GM23248 (cell line): ENCODE measurements around the gene ZNF165. TPM values are rescaled to one million over a fixed set of nuclear protein-coding genes. Genes with fewer than 3 reads are reported as not detected.

Experiments
- DNase-seq: peaks from one replicate; pipeline ENCODE4 v3.0.0-alpha.2; 2015
- H2AFZ ChIP-seq: fragments of 200-600 bp; sonication (generic); 2 replicates; pipeline ENCODE4 v1.6.1; 2016; ENCODE audit warnings: antibody characterized with exemption
- H3F3A ChIP-seq: fragments of 200-600 bp; sonication (generic); 2 replicates; pipeline ENCODE4 v1.6.1; 2016; ENCODE audit warnings: mild to moderate bottlenecking, antibody characterized with exemption, mixed run types; ENCODE audit not compliant: insufficient read depth
- H3K27ac ChIP-seq: fragments of 200-600 bp; sonication (generic); 2 replicates; pipeline ENCODE4 v1.5.1; 2016; ENCODE audit warnings: mild to moderate bottlenecking
- H3K27me3 ChIP-seq: fragments of 200-600 bp; sonication (generic); replicated peaks from 2 replicates; pipeline ENCODE4 v1.6.1; 2016; ENCODE audit warnings: mild to moderate bottlenecking; ENCODE audit not compliant: insufficient read depth
- H3K36me3 ChIP-seq: fragments of 200-600 bp; sonication (generic); 2 replicates; pipeline ENCODE4 v1.6.1; 2016; ENCODE audit warnings: low read depth, mild to moderate bottlenecking
- H3K4me1 ChIP-seq: fragments of 200-600 bp; sonication (generic); 2 replicates; pipeline ENCODE4 v1.6.1; 2016; ENCODE audit warnings: mild to moderate bottlenecking; ENCODE audit not compliant: insufficient read depth
- H3K4me2 ChIP-seq: fragments of 200-600 bp; sonication (generic); one replicate; pipeline ENCODE4 v1.6.1; 2016; ENCODE audit warnings: mild to moderate bottlenecking; ENCODE audit not compliant: unreplicated experiment
- H3K4me3 ChIP-seq: fragments of 200-600 bp; sonication (generic); 2 replicates; pipeline ENCODE4 v1.5.1; 2016; ENCODE audit warnings: mild to moderate bottlenecking
- H3K79me2 ChIP-seq: fragments of 200-600 bp; sonication (generic); 2 replicates; pipeline ENCODE4 v1.6.1; 2016; ENCODE audit warnings: mild to moderate bottlenecking; ENCODE audit not compliant: insufficient read depth
- H3K9ac ChIP-seq: fragments of 200-600 bp; sonication (generic); 2 replicates; pipeline ENCODE4 v1.6.1; 2016; ENCODE audit warnings: mild to moderate bottlenecking
- H3K9me2 ChIP-seq: fragments of 200-600 bp; sonication (generic); 2 replicates; pipeline ENCODE4 v1.6.1; 2016; ENCODE audit warnings: mixed run types, mild to moderate bottlenecking, moderate library complexity; ENCODE audit not compliant: insufficient read depth
- H3K9me3 ChIP-seq: fragments of 200-600 bp; sonication (generic); one replicate; pipeline ENCODE4 v1.6.1; 2017; ENCODE audit warnings: low read depth
- H4K20me1 ChIP-seq: fragments of 200-600 bp; sonication (generic); 2 replicates; pipeline ENCODE4 v1.6.0; 2016; ENCODE audit not compliant: insufficient read depth
- EZH2 ChIP-seq: fragments of 200-600 bp; sonication (generic); IDR thresholded peaks from 2 replicates; pipeline ENCODE4 v1.6.1; 2018; ENCODE audit warnings: antibody characterized with exemption, mild to moderate bottlenecking; ENCODE audit not compliant: insufficient read depth, poor library complexity, severe bottlenecking
- EZH2phosphoT487 ChIP-seq: fragments of 200-600 bp; sonication (generic); IDR thresholded peaks from 2 replicates; pipeline ENCODE4 v1.6.1; 2018; ENCODE audit warnings: antibody characterized with exemption, moderate library complexity, mild to moderate bottlenecking, low read depth; ENCODE audit not compliant: insufficient read depth
- WGBS, 2 experiments: methylation state at CpG; one replicate each; pipeline ENCODE4 v1.1.6; 2015 to 2017; ENCODE audit warnings: low lambda C conversion rate in 2 of 2, low coverage in 1 of 2; ENCODE audit errors: missing lambda C conversion rate in 2 of 2; 5-methylcytosine and 5-hydroxymethylcytosine counted together
- in situ Hi-C: fragments of 300-500 bp; cut with MboI; formaldehyde crosslinking; loops from 2 replicates; pipeline ENCODE4 v1.15.0; 2020
- polyA plus RNA-seq: library from polyadenylated mRNA; unstranded; fragments of >200 nt; fragmentation: Nextera tagmentation; extraction: Ambion mirVana; gene quantifications from 2 replicates; pipeline ENCODE4 v1.2.1, GENCODE V29; 2016
- total RNA-seq: library from RNA; depleted of rRNA; stranded (reverse); fragments of >200 nt; shearing (Covaris generic); gene quantifications from 2 replicates; pipeline ENCODE4 v1.2.3, GENCODE V29; 2014; rRNA removed

The ZNF165 gene
- total and polyA plus RNA-seq, 2 experiments from 2014 or later: 0.41 to 0.86 TPM

DNA sequence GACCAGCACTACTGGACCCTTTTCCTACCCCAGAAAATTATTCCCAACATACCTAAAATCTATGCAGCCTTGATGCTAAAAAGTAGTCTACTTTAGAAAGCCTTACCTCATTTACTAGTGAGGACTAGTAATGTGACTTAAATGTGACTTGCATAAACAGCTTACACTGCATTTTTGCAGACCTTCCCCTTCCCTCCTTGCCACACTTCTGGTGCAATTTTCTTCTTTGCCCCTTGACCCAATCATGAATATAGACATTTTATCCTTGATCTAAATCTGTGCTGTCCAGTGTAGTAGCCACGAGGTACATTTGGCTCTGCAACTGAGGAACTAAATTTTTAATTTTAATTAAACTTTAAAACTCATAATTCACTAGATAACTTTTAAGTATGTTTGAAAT lies 54.3 kb downstream of the ZNF165 start:
- Histone ChIP-seq H3K27me3 (no peaks in the 10 kb centered on the region), H3F3A (peaks cover 13% of the 10 kb centered on the region; the same call in 1 of the 2 replicates), H3K9me2 (no peaks in the 10 kb centered on the region), H2AFZ (no peak overlapping the region), H3K4me3 (no peak overlapping the region), H4K20me1 (no peaks in the 10 kb centered on the region), H3K27ac (no peak overlapping the region), H3K79me2 (peaks cover 82% of the 10 kb centered on the region), H3K4me1 (peaks cover 15% of the 10 kb centered on the region), H3K36me3 (no peaks in the 10 kb centered on the region; the same call in 1 of the 2 replicates), H3K9me3 (no peaks in the 10 kb centered on the region), H3K4me2 (no peak overlapping the region), H3K9ac (no peak overlapping the region)
- in situ Hi-C loops: no loop called here
- no peak for DNase-seq
- no peak for TF ChIP-seq EZH2
- TF ChIP-seq EZH2phosphoT487: no peak
- WGBS, 2 experiments: 98 to 100% methylated on average over 1 of the region's 1 CpG

DNA sequence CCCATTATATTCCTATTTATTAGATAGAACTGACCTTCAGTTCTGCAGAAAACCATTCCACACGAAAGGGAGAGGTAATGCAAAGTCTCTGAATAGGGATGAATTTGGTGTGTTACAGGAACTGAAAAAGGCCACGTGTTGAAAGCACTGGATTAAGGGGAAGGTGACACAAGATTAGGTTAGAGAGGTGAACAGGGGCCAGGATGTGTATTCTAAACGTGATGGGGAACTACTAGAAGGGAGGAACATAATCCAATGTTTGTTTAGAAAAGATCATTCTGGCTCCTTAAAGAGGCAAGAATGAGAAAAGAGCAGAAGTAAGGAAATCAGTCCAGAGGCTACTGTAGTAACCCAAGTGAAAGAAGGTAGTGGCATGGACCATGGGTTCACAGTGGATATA lies 55.0 kb downstream of the ZNF165 start:
- Histone ChIP-seq H3K4me1 (peaks cover 15% of the 10 kb centered on the region), H3K9me2 (no peaks in the 10 kb centered on the region), H3K9me3 (no peaks in the 10 kb centered on the region), H3K4me2 (peak overlapping the region; percentile 92), H4K20me1 (no peaks in the 10 kb centered on the region), H3K9ac (peak overlapping the region; percentile 95), H3F3A (peaks cover 13% of the 10 kb centered on the region; the same call in 1 of the 2 replicates), H3K27ac (no peak overlapping the region), H3K79me2 (peaks cover 75% of the 10 kb centered on the region), H3K36me3 (no peaks in the 10 kb centered on the region; the same call in 1 of the 2 replicates), H3K4me3 (peak overlapping the region; percentile 99), H2AFZ (peak overlapping the region; percentile 100), H3K27me3 (no peaks in the 10 kb centered on the region)
- no peak for DNase-seq
- TF ChIP-seq EZH2phosphoT487: no peak
- TF ChIP-seq EZH2: no peak
- WGBS, 2 experiments: 4 to 8% methylated on average over 3 of the region's 3 CpGs
- in situ Hi-C loops: no loop called here

DNA sequence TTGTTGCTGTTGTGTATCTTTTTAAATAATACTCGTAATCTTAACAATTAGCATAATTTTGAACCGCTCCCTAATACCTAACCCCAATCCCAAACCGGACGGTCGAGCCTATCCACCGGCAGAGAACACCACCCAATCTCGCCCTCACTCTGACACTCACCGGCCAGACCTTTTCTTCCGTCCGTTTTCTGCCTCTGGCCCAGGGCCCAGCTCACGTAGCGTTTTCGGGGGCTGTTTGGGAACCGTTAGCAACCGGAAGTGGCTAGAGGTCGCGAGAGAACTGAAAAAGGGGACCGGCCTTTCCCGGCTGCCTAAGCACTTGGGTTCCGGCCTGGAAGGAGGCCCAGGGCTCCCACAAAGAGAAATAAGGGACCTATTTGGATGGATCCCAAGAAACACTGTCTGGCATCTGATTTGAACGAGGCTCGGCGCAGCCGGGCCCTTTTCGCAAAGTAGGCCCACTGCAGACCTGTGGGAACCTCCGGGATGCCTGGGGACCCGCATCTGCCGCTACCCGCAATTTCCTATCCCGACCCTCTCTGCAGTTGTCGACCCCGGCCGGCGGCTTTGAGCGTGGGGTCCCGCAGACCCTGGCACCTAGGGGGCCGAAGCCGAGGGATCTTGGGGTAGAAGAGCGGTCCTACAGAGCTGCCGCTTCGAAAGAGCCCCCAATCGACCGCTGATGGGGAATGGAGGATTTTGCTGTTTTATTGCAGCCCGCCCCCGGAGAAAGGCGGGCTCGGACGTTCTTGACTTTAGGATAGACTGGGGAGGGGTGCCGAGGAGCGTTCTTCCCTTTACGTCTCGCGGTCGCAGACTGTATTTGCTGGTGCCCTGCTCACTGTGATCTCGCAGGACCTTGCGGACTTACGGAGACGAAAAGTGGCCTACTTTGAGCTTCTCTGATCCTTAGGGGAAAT lies 56.5 kb downstream of the ZNF165 start:
- peak; percentile 98 for DNase-seq
- Histone ChIP-seq H3K79me2 (peaks cover 62% of the 10 kb centered on the region), H3K27me3 (no peaks in the 10 kb centered on the region), H2AFZ (peak overlapping the region; percentile 100), H3K9me3 (no peaks in the 10 kb centered on the region), H3K27ac (peak overlapping the region; percentile 84), H3K4me3 (peak overlapping the region; percentile 99), H3K4me1 (peaks cover 15% of the 10 kb centered on the region), H3K9me2 (no peaks in the 10 kb centered on the region), H4K20me1 (no peaks in the 10 kb centered on the region), H3K36me3 (no peaks in the 10 kb centered on the region; the same call in 1 of the 2 replicates), H3K9ac (peak overlapping the region; percentile 95), H3K4me2 (peak overlapping the region; percentile 92), H3F3A (peaks cover 13% of the 10 kb centered on the region; the same call in 1 of the 2 replicates)
- WGBS, 2 experiments: 0 to 1% methylated on average over 56 to 58 of the region's 58 CpGs
- TF ChIP-seq EZH2 (no peak), EZH2phosphoT487 (no peak)
- in situ Hi-C loops: no loop called here

DNA sequence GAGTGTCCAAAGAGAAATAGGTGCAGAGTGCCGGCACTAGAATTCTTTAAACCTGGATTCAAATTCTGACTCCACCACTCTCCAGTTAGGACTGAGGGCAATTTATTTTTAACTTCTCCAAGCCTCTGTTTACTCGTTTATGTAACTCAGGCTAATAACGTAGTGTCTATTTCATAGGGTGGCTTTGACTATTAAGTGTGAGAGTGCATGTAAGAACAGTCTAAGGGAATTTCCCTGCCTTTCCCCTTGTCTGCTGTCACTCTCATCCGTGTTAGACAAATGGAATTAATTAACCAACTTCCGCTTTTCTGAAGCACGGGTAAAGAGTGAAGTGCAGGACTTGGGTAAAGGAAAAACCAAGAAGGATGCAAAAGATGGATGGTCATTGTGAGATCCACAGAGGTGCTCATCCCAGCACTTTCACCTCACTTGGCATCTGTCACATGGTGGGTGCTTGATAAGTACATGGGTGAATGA lies 57.2 kb downstream of the ZNF165 start:
- Histone ChIP-seq H3K4me3 (peak overlapping the region; percentile 99), H3K9me3 (no peaks in the 10 kb centered on the region), H3K36me3 (no peaks in the 10 kb centered on the region; the same call in 1 of the 2 replicates), H3F3A (peaks cover 13% of the 10 kb centered on the region; the same call in 1 of the 2 replicates), H3K9ac (peak overlapping the region; percentile 95), H2AFZ (peak overlapping the region; percentile 100), H3K27me3 (no peaks in the 10 kb centered on the region), H3K4me2 (peak overlapping the region; percentile 92), H3K9me2 (no peaks in the 10 kb centered on the region), H3K27ac (peak overlapping the region; percentile 84), H3K79me2 (peaks cover 62% of the 10 kb centered on the region), H4K20me1 (no peaks in the 10 kb centered on the region), H3K4me1 (peaks cover 15% of the 10 kb centered on the region)
- 0 to 3% methylated on average over 6 of the region's 6 CpGs for WGBS, 2 experiments
- TF ChIP-seq EZH2phosphoT487: no peak
- no peak for TF ChIP-seq EZH2
- in situ Hi-C loops: no loop called here
- DNase-seq: peak; percentile 48

Other genes with a start within 250 kb of the ZNF165 start
- not detected in 2 replicates for gene OR2B2, start 168.2 kb upstream of the ZNF165 start, total RNA-seq
- not detected in 2 replicates for gene OR2B2, start 168.2 kb upstream of the ZNF165 start, polyA plus RNA-seq
- not detected in 2 replicates for gene OR2B6, start 123.3 kb upstream of the ZNF165 start, total RNA-seq
- not detected in 2 replicates for gene OR2B6, start 123.3 kb upstream of the ZNF165 start, polyA plus RNA-seq
- 1.2 and 2.3 TPM in 2 replicates for gene ZSCAN16, start 44.0 kb downstream of the ZNF165 start, total RNA-seq
- 1.2 TPM in 2 replicates for gene ZSCAN16, start 44.0 kb downstream of the ZNF165 start, polyA plus RNA-seq
- gene ZKSCAN8, start 61.3 kb downstream of the ZNF165 start, total RNA-seq: 12.0 and 13.2 TPM in 2 replicates
- gene ZKSCAN8, start 61.3 kb downstream of the ZNF165 start, polyA plus RNA-seq: 4.1 TPM in 2 replicates
- gene ZSCAN9, start 144.7 kb downstream of the ZNF165 start, total RNA-seq: 7.3 and 12.8 TPM in 2 replicates
- gene ZSCAN9, start 144.7 kb downstream of the ZNF165 start, polyA plus RNA-seq: 5.8 TPM in 2 replicates
- 3.7 and 4.2 TPM in 2 replicates for gene ZKSCAN4, start 171.7 kb downstream of the ZNF165 start, total RNA-seq
- gene ZKSCAN4, start 171.7 kb downstream of the ZNF165 start, polyA plus RNA-seq: 3.5 and 3.6 TPM in 2 replicates
- gene NKAPL, start 178.7 kb downstream of the ZNF165 start, total RNA-seq: 0.97 and 1.9 TPM in 2 replicates
- 3.2 and 3.5 TPM in 2 replicates for gene NKAPL, start 178.7 kb downstream of the ZNF165 start, polyA plus RNA-seq
- 17.5 and 28.5 TPM in 2 replicates for gene ZSCAN26, start 186.6 kb downstream of the ZNF165 start, total RNA-seq
- 14.1 and 15.0 TPM in 2 replicates for gene ZSCAN26, start 186.6 kb downstream of the ZNF165 start, polyA plus RNA-seq
- gene PGBD1, start 201.0 kb downstream of the ZNF165 start, total RNA-seq: 4.9 and 6.7 TPM in 2 replicates
- 4.1 and 5.0 TPM in 2 replicates for gene PGBD1, start 201.0 kb downstream of the ZNF165 start, polyA plus RNA-seq